PC-3 (cell line): ENCODE results near the gene PODNL1. TPM values are rescaled to one million over a fixed set of nuclear protein-coding genes. Genes with fewer than 3 reads are reported as not detected.

Source experiments
- ATAC-seq: fragments of 200-7000 bp; cut with Tn5 transposase; 2 replicates; pipeline ENCODE4 v1.9.1; 2020; ENCODE audit warnings: mild to moderate bottlenecking, moderate library complexity
- BruUV-seq: library from RNA; stranded (reverse); fragments of 400-500 nt; replicated peaks from 2 replicates; lab custom pipeline; 2021; lab: Mats Ljungman, UMichigan
- CTCF ChIA-PET: fragments of 300-600 bp; sonication (Branson Sonifier 250); formaldehyde crosslinking; loops from one replicate; lab custom pipeline; 2022; ENCODE audit warnings: antibody characterized with exemption; lab: Charles Lee
- POLR2A ChIA-PET: fragments of 300-600 bp; sonication (Branson Sonifier 250); formaldehyde crosslinking; loops from one replicate; lab custom pipeline; 2022; ENCODE audit warnings: antibody characterized with exemption; ENCODE audit not compliant: unreplicated experiment; lab: Charles Lee
- DNase-seq: peaks from one replicate; pipeline ENCODE4 v3.0.0-alpha.2; 2015
- H2AFZ ChIP-seq: fragments of 300-600 bp; sonication (generic); 2 replicates; pipeline ENCODE4 v1.6.0; 2016; ENCODE audit warnings: antibody characterized with exemption, low read length
- H3F3A ChIP-seq: fragments of 300-600 bp; sonication (generic); one replicate; pipeline ENCODE4 v1.6.0; 2017; ENCODE audit warnings: antibody characterized with exemption, low read length, control low read depth, mild to moderate bottlenecking; ENCODE audit not compliant: unreplicated experiment
- H3K27ac ChIP-seq: fragments of 300-600 bp; sonication (generic); 2 replicates; pipeline ENCODE4 v1.5.1; 2016; ENCODE audit warnings: mild to moderate bottlenecking, low read length
- H3K27me3 ChIP-seq: fragments of 300-600 bp; sonication (generic); 2 replicates; pipeline ENCODE4 v1.6.1; 2016; ENCODE audit warnings: low read length, mixed read lengths
- H3K36me3 ChIP-seq: fragments of 300-600 bp; sonication (generic); 2 replicates; pipeline ENCODE4 v1.6.1; 2016; ENCODE audit warnings: low read depth, mixed run types, low read length, mixed read lengths
- H3K4me1 ChIP-seq: fragments of 300-600 bp; sonication (generic); 2 replicates; pipeline ENCODE4 v1.5.1; 2016; ENCODE audit warnings: low read length; ENCODE audit not compliant: insufficient read depth
- H3K4me2 ChIP-seq: fragments of 300-600 bp; sonication (generic); 2 replicates; pipeline ENCODE4 v1.6.0; 2016; ENCODE audit warnings: low read length
- H3K4me3 ChIP-seq: fragments of 300-600 bp; sonication (generic); 2 replicates; pipeline ENCODE4 v1.5.1; 2016; ENCODE audit warnings: mild to moderate bottlenecking, low read length, mixed read lengths
- H3K79me2 ChIP-seq: fragments of 300-600 bp; sonication (generic); 2 replicates; pipeline ENCODE4 v1.6.1; 2017; ENCODE audit warnings: low read length, mixed read lengths
- H3K9ac ChIP-seq: fragments of 300-600 bp; sonication (generic); 2 replicates; pipeline ENCODE4 v1.6.0; 2016; ENCODE audit warnings: mild to moderate bottlenecking, low read length
- H3K9me2 ChIP-seq: fragments of 300-600 bp; sonication (generic); replicated peaks from 2 replicates; pipeline ENCODE4 v1.6.1; 2016; ENCODE audit warnings: mixed run types, low read length, mixed read lengths
- H3K9me3 ChIP-seq: fragments of 300-600 bp; sonication (generic); 2 replicates; pipeline ENCODE4 v1.6.1; 2016; ENCODE audit warnings: low read length, mixed read lengths
- H4K20me1 ChIP-seq: fragments of 300-600 bp; sonication (generic); 2 replicates; pipeline ENCODE4 v1.6.1; 2016; ENCODE audit warnings: low read length, mixed read lengths
- CTCF ChIP-seq: fragments of 300-600 bp; sonication (generic); conservative IDR thresholded peaks from 2 replicates; pipeline ENCODE4 v1.5.1; 2017; ENCODE audit warnings: antibody characterized with exemption, low read depth, mild to moderate bottlenecking, low read length
- EZH2 ChIP-seq: fragments of 300-600 bp; sonication (generic); IDR thresholded peaks from one replicate; pipeline ENCODE4 v1.6.1; 2017; ENCODE audit warnings: antibody characterized with exemption, mild to moderate bottlenecking, low read length; ENCODE audit not compliant: unreplicated experiment
- EZH2phosphoT487 ChIP-seq: fragments of 300-600 bp; sonication (generic); IDR thresholded peaks from 2 replicates; pipeline ENCODE4 v1.6.1; 2018; ENCODE audit warnings: mild to moderate bottlenecking, antibody characterized with exemption, low read length, borderline replicate concordance
- intact Hi-C: fragments of 100-400 bp; cut with micrococcal nuclease; formaldehyde crosslinking; loops from 2 replicates; pipeline ENCODE4 v1.9.0; 2023
- total RNA-seq: library from RNA; depleted of rRNA; stranded (reverse); fragments of >200 nt; gene quantifications from 2 replicates; pipeline ENCODE4 v1.2.3, GENCODE V29; 2014

PODNL1 gene
- total RNA-seq, 1 experiment from 2014 or later = not detected

DNA sequence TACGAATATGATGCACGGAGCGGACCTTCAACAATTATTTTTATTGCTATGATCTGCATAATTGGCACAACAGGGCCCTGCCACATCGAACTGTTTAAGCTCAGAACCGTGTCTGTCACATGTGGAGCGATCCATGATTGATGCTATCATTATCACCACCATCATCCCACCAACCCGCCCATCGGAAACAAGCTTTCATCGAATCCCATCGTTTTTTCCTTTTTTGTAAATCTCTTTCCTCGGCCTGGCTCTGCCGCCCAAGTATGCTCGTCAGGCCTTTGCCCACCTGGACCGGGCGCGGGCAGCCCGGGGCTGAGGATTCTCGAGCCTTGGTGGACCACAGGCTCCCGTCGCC, 13.6 kb upstream of the PODNL1 start:
- H3K4me1 ChIP-seq = peaks cover 10% of the 10 kb centered on the region
- intact Hi-C loops = loop anchor here (1.0 to 2.0 kb wide), 2 partner anchors 45 to 71 kb away; partner anchors contain the start of genes BRME1 and CC2D1A
- ATAC-seq (peak; percentile 1; the same call in 1 of the 2 replicates), DNase-seq (no peak)
- H3F3A ChIP-seq = no peaks in the 10 kb centered on the region
- H3K9me3 ChIP-seq = no peaks in the 10 kb centered on the region
- H3K79me2 ChIP-seq = peaks cover 20% of the 10 kb centered on the region
- H3K9me2 ChIP-seq = no peaks in the 10 kb centered on the region
- H4K20me1 ChIP-seq = no peaks in the 10 kb centered on the region; the same call in 1 of the 2 replicates
- POLR2A ChIA-PET = interaction anchor here (0.6 to 0.8 kb wide), 2 partner anchors 55 to 80 kb away, joined by 4 to 5 read pairs; partner anchors contain the start of gene RFX1
- BruUV-seq = no TSS peak
- no peaks in the 10 kb centered on the region for H3K27me3 ChIP-seq
- H3K4me2 ChIP-seq = peak overlapping the region; percentile 72
- H3K9ac ChIP-seq = no peak overlapping the region
- H2AFZ ChIP-seq = peak overlapping the region; percentile 67
- no peak overlapping the region for H3K27ac ChIP-seq
- CTCF ChIA-PET = interaction anchor here (0.6 kb wide), 1 partner anchor 44 kb away, joined by 8 read pairs; no protein-coding TSS in a partner anchor
- TF ChIP-seq EZH2 (no peak), CTCF (no peak), EZH2phosphoT487 (no peak)
- H3K36me3 ChIP-seq = peaks cover 19% of the 10 kb centered on the region; the same call in 1 of the 2 replicates
- H3K4me3 ChIP-seq = peak overlapping the region; percentile 59

DNA sequence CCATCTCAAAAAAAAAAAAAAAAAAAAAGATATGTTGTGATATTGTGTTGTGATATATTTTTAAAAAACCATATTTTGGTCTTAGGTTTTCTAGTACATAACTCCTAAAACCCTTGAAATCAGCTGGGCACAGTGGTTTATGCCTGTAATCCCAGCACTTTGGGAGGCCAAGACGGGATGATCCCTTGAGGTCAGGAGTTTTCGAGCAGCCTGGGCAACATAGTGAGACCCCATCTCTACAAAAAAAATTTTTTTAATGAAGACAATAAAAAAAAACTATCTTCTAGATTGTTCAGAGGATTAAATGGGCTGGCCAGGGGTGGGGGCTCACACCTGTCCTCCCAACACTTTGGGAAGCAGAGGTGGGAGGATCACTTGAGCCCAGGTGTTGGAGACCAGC, 12.8 kb upstream of the PODNL1 start:
- intact Hi-C loops = no loop called here
- no peak overlapping the region for H3K9ac ChIP-seq
- no peaks in the 10 kb centered on the region for H3K9me3 ChIP-seq
- no peak overlapping the region for H3K4me3 ChIP-seq
- ChIA-PET POLR2A (no interaction called here), CTCF (no interaction called here)
- no peaks in the 10 kb centered on the region for H3K27me3 ChIP-seq
- H3K4me2 ChIP-seq = no peak overlapping the region
- H2AFZ ChIP-seq = no peak overlapping the region
- ATAC-seq = no peak
- peaks cover 20% of the 10 kb centered on the region for H3K79me2 ChIP-seq
- no peak overlapping the region for H3K27ac ChIP-seq
- H3K4me1 ChIP-seq = peaks cover 13% of the 10 kb centered on the region
- TF ChIP-seq EZH2 (no peak), EZH2phosphoT487 (no peak), CTCF (no peak)
- no peaks in the 10 kb centered on the region for H3F3A ChIP-seq
- DNase-seq = no peak
- no TSS peak for BruUV-seq
- no peaks in the 10 kb centered on the region; the same call in 1 of the 2 replicates for H4K20me1 ChIP-seq
- H3K9me2 ChIP-seq = no peaks in the 10 kb centered on the region
- peaks cover 12% of the 10 kb centered on the region; the same call in 1 of the 2 replicates for H3K36me3 ChIP-seq

GRCh38 chr19:13946414-13946813, 8.2 kb upstream of the PODNL1 start:
- POLR2A ChIA-PET = no interaction called here
- H3K4me3 ChIP-seq = no peak overlapping the region
- no peak for ATAC-seq
- H3K4me2 ChIP-seq = no peak overlapping the region
- no peaks in the 10 kb centered on the region for H3F3A ChIP-seq
- no peak overlapping the region for H3K9ac ChIP-seq
- TF ChIP-seq EZH2phosphoT487 (no peak), EZH2 (no peak), CTCF (no peak)
- no peak overlapping the region for H3K27ac ChIP-seq
- CTCF ChIA-PET = no interaction called here
- no peaks in the 10 kb centered on the region for H3K79me2 ChIP-seq
- intact Hi-C loops = no loop called here
- H2AFZ ChIP-seq = no peak overlapping the region
- DNase-seq = peak; percentile 54
- no peaks in the 10 kb centered on the region for H4K20me1 ChIP-seq
- BruUV-seq = no TSS peak
- H3K27me3 ChIP-seq = no peaks in the 10 kb centered on the region
- no peaks in the 10 kb centered on the region for H3K36me3 ChIP-seq
- H3K4me1 ChIP-seq = 0 out of 2 replicates have a peak, but pooled peaks cover 4% of the 10 kb centered on the region
- no peaks in the 10 kb centered on the region for H3K9me3 ChIP-seq
- no peaks in the 10 kb centered on the region for H3K9me2 ChIP-seq
